Common myeloid progenitor, CD34-positive (primary cell): ENCODE measurements around the gene DOCK3.
A peak's percentile ranks its signal among the peaks of the same experiment; 100 is the strongest.
"Not testable (repeated sequence)": the region's sequence is repeated elsewhere in the genome, so short reads cannot be mapped to it uniquely, and the experiment has no call there.

Experiments used
- CTCF ChIA-PET: fragments of 350-600 bp; sonication (Branson Sonifier 250); formaldehyde crosslinking; loops from one replicate; lab custom pipeline; 2021; ENCODE audit warnings: antibody characterized with exemption; lab: Charles Lee
- POLR2A ChIA-PET: fragments of 350-600 bp; sonication (Branson Sonifier 250); formaldehyde crosslinking; loops from one replicate; lab custom pipeline; 2021; ENCODE audit warnings: antibody characterized with exemption; lab: Charles Lee
- DNase-seq, 3 donors: peaks; one replicate each; pipeline versions ENCODE4 v3.0.0 to v3.0.0-alpha.2; 2013
- H3K27ac ChIP-seq, 2 experiments: 1 replicate in 1 of 2; 2 replicates in 1 of 2; pipeline ENCODE4 v1.7.0; 2013; ENCODE audit warnings: inconsistent platforms in 2 of 2, low read length in 2 of 2, mild to moderate bottlenecking in 2 of 2, low read depth in 1 of 2, moderate library complexity in 1 of 2; ENCODE audit not compliant: severe bottlenecking in 2 of 2, insufficient read depth in 1 of 2, poor library complexity in 1 of 2
- H3K27me3 ChIP-seq, 5 experiments: replicated peaks in 2 of 5; 1 replicate in 3 of 5; 2 replicates in 2 of 5; pipeline versions ENCODE4 v1.6.1 to v1.7.0; 2013; ENCODE audit warnings: low read length in 4 of 5, mild to moderate bottlenecking in 2 of 5, moderate library complexity in 2 of 5, inconsistent platforms in 1 of 5; ENCODE audit not compliant: insufficient read depth in 5 of 5, control insufficient read depth in 4 of 5
- H3K36me3 ChIP-seq, 4 experiments: 1 replicate in 2 of 4; 2 replicates in 2 of 4; pipeline versions ENCODE4 v1.6.1 to v1.7.0; 2013; ENCODE audit warnings: low read length in 3 of 4, control low read depth in 1 of 4, mild to moderate bottlenecking in 1 of 4; ENCODE audit not compliant: control insufficient read depth in 4 of 4, insufficient read depth in 4 of 4
- H3K4me1 ChIP-seq, 4 experiments: 1 replicate in 3 of 4; 2 replicates in 1 of 4; pipeline versions ENCODE4 v1.6.1 to v1.7.1; 2013; ENCODE audit warnings: low read length in 3 of 4, mild to moderate bottlenecking in 3 of 4, control low read depth in 1 of 4, inconsistent platforms in 1 of 4, moderate library complexity in 1 of 4; ENCODE audit not compliant: control insufficient read depth in 4 of 4, insufficient read depth in 4 of 4; ENCODE audit errors: control extremely low read depth in 1 of 4
- H3K4me3 ChIP-seq, 7 experiments: 1 replicate in 4 of 7; 2 replicates in 3 of 7; pipeline versions ENCODE4 v1.5.1 to v1.7.0; 2013; ENCODE audit warnings: mild to moderate bottlenecking in 7 of 7, low read length in 6 of 7, moderate library complexity in 6 of 7, inconsistent platforms in 2 of 7, low read depth in 2 of 7, control low read depth in 1 of 7; ENCODE audit not compliant: insufficient read depth in 4 of 7, control insufficient read depth in 1 of 7; ENCODE audit errors: extremely low read depth in 1 of 7
- H3K9me3 ChIP-seq, 5 experiments: 1 replicate in 4 of 5; 2 replicates in 1 of 5; pipeline versions ENCODE4 v1.6.1 to v1.7.1; 2013; ENCODE audit warnings: low read length in 4 of 5, mild to moderate bottlenecking in 2 of 5, inconsistent platforms in 1 of 5, low read depth in 1 of 5, moderate library complexity in 1 of 5; ENCODE audit not compliant: control insufficient read depth in 4 of 5, insufficient read depth in 2 of 5; ENCODE audit errors: control extremely low read depth in 1 of 5
- WGBS: methylation state at CpG from one replicate; pipeline ENCODE4 v1.1.5; 2013; ENCODE audit not compliant: insufficient coverage; 5-methylcytosine and 5-hydroxymethylcytosine counted together

DOCK3 gene

DNA sequence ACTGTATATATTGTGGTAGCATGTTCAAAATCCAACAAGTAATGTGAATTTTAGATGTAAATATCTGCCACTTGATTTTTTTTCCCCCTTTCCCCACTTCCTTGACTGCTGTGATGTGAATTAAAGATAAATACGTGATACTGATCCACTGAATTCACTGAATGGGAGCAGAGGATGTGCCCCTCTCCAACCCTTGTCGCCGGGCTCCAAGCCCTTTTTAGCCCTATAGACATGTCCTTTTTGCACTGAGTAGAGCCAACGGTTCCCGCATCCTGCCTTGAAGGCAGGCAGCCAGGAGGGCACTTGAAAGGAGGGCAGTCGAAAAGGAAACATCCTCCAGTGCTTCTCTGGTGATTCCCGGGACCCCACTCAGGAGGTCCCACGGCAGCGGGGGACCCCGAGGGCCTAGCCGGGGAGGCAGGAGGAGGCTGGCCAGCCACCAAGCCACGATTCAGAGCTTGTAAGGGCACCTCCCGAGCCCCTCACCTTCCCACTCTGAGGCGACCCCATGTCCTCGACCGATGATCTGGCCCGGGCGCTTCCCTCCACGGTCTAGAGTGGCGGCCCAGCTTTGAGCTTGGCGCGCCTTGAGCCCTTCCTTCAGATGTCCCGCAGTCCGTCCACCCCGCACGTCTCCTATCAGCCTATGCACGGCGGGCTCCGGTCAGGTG is 709.5 kb downstream of the DOCK3 start:
- DNase-seq = no peak
- under 1% methylated on average over 27 of the region's 29 CpGs for WGBS
- peaks cover 5 to 23% (median 14%) of the 10 kb centered on the region in 4 experiments for H3K36me3 ChIP-seq
- no peaks in the 10 kb centered on the region for H3K27me3 ChIP-seq
- H3K27ac ChIP-seq = peak overlapping the region; percentile 99
- ChIA-PET CTCF (interaction anchor here (0.8 to 1.3 kb wide), 2 partner anchors 259 to 570 kb away, joined by 3 read pairs; no protein-coding TSS in a partner anchor), POLR2A (interaction anchor here (0.6 to 1.4 kb wide), 3 partner anchors 101 to 815 kb away, joined by 3 read pairs; no protein-coding TSS in a partner anchor)
- H3K9me3 ChIP-seq = no peaks in the 10 kb centered on the region
- H3K4me3 ChIP-seq = peak overlapping the region; percentile 61 to 97 (median 91)
- peaks cover 14 to 84% (median 71%) of the 10 kb centered on the region in 4 experiments for H3K4me1 ChIP-seq

DNA sequence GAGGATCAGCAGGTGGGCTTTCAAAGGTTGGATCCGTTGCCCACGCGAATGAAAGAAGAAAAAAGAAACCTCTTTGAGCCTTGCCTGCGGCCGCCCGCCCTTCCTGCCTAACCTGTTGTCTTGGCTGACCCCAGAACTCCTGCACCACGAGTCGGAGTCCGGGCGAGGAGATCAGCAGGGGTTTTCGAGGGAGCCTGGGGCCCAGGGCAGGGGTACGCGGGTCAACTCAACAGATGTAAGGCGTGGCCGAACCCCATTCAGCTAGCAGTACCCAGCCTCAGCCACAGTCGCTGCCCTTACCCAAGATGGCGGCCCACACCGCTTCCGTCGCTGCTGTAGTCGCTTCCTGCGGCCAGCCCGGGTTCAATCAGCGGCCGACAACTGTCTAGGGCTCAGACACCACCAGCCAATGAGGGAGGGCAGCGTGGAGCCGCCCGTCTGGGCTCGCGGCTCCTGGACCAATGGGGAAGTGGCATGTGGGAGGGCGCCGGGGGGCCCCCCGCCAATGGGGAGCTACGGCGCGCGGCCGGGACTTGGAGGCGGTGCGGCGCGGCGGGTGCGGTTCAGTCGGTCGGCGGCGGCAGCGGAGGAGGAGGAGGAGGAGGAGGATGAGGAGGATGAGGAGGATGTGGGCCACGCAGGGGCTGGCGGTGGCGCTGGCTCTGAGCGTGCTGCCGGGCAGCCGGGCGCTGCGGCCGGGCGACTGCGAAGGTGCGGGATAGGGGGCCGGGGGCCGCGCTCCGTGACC is 710.2 kb downstream of the DOCK3 start, which contains the start of gene MANF:
Gene MANF, plus strand, starts transcription at position 566 of the 748 bp plus-strand sequence. Its CDS starts 52 bp downstream, at position 618.
- Histone ChIP-seq H3K4me1 (peaks cover 11 to 81% (median 68%) of the 10 kb centered on the region in 4 experiments), H3K27me3 (no peaks in the 10 kb centered on the region), H3K27ac (peak within 1 kb of the TSS; percentile 99), H3K36me3 (peaks cover 5 to 29% (median 16%) of the 10 kb centered on the region in 4 experiments), H3K4me3 (peak within 1 kb of the TSS; percentile 61 to 97 (median 91)), H3K9me3 (no peaks in the 10 kb centered on the region)
- WGBS = under 1% methylated on average over 42 of the region's 65 CpGs
- ChIA-PET POLR2A (interaction anchor here (0.6 to 1.5 kb wide), 7 partner anchors 8 to 816 kb away, joined by 3 to 10 read pairs (median 3); partner anchors contain the start of genes CISH and MAPKAPK3), CTCF (interaction anchor here (0.8 to 1.3 kb wide), 3 partner anchors 50 to 569 kb away, joined by 3 to 5 read pairs (median 3); no protein-coding TSS in a partner anchor)
- DNase-seq = peak; percentile 99 to 100 (median 99)

DNA sequence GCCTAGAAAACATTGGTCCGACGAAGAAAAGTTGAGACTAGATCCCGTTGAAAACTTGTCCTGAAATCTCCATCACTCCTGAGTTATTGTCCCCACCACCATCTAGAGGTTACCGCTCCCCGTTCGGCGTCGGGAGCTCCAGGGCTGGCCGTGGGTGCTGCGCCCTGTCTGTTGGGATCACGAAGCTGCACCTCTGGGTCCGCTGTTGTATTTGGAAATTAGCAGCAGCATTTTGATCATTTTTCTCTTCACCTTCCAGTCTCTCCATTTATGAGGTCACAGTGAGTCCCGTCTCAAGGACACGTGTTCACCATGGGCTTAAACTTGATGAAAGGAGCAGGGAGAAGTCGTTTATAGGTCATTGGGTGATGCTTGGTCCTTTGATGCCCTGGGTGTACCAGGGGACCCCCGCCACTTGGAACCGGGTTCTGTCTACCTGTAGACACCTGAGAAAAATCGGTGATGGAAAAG is 710.9 kb downstream of the DOCK3 start:
- Histone ChIP-seq H3K27ac (peak overlapping the region; percentile 73 to 99), H3K36me3 (peaks cover 5 to 36% (median 17%) of the 10 kb centered on the region in 4 experiments), H3K4me3 (peak overlapping the region; percentile 45 to 97 (median 91)), H3K4me1 (peaks cover 17 to 81% (median 68%) of the 10 kb centered on the region in 4 experiments), H3K27me3 (no peaks in the 10 kb centered on the region), H3K9me3 (no peaks in the 10 kb centered on the region)
- CTCF ChIA-PET = interaction anchor here (0.9 to 1.4 kb wide), 4 partner anchors 8 to 769 kb away, joined by 3 to 5 read pairs (median 4); partner anchors contain the start of gene MAPKAPK3
- POLR2A ChIA-PET = interaction anchor here (0.9 to 1.5 kb wide), 3 partner anchors 9 to 780 kb away, joined by 3 to 10 read pairs (median 6); partner anchors contain the start of gene MAPKAPK3
- no peak for DNase-seq
- WGBS = 12% methylated on average over 11 of the region's 18 CpGs

DNA sequence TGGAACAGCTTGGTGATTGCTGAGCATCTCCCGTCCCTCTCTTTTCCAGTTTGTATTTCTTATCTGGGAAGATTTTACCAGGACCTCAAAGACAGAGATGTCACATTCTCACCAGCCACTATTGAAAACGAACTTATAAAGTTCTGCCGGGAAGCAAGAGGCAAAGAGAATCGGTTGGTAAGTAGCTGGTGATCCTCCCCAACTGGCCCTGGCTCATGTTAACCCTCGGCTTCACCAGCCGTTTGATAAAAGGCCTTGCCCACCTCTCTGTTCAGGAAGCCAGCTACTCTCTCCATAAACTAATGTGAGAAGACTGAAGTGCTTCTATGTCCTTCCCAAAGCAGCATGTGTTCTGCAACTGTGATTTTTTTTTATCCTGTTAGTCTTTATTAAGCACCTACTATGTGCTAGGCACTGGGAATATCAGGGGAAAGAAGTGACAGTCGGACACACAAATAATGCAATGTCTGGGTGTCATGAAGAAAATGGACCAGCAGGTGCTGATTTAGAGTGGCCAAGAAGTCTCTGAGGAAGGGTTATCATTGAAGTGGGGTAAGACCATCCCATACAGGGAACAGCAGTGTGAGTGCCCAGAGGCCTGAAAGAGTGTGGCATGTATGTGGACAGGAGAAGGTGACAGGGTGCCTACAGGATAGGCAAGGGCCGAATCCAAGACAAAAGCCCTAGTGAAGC is 711.6 kb downstream of the DOCK3 start:
- CTCF ChIA-PET = interaction anchor here (0.9 to 1.4 kb wide), 3 partner anchors 9 to 770 kb away, joined by 4 to 5 read pairs (median 4); partner anchors contain the start of gene MAPKAPK3
- H3K27me3 ChIP-seq = no peaks in the 10 kb centered on the region
- POLR2A ChIA-PET = interaction anchor here (1.5 kb wide), 1 partner anchor 780 kb away, joined by 6 read pairs; no protein-coding TSS in a partner anchor
- H3K27ac ChIP-seq = peak overlapping the region; percentile 73 to 99
- WGBS = 85% methylated on average over 6 of the region's 8 CpGs
- peak overlapping the region in 6 of 7 experiments; percentile 77 to 97 (median 92) for H3K4me3 ChIP-seq
- peaks cover 5 to 36% (median 17%) of the 10 kb centered on the region in 4 experiments for H3K36me3 ChIP-seq
- H3K9me3 ChIP-seq = no peaks in the 10 kb centered on the region
- peaks cover 17 to 77% (median 64%) of the 10 kb centered on the region in 4 experiments for H3K4me1 ChIP-seq
- DNase-seq = peak in 1 of 3 donors; percentile 35

DNA sequence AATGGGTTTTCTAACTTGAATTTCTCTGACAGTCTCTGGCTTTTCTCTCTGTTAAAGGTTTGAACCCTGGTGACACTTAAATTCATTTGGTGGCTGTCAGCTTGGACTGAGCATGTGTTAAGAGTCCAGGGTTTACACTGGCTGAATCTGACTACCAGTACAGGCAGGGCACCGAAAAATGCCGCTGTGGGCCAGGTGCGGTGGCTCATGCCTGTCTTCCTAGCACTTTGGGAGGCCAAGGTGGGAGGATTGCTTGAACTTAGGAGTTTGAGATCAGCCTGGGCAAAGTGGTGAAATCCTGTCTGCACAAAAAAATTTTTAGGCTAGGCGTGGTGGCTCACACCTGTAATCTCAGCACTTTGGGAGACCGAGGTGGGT is 712.1 kb downstream of the DOCK3 start:
- POLR2A ChIA-PET = no interaction called here
- no peak for DNase-seq
- WGBS = 98% methylated on average over 4 of the region's 5 CpGs
- Histone ChIP-seq H3K4me3 (peak overlapping the region in 2 of 7 experiments; percentile 93 to 97), H3K27ac (no peak overlapping the region), H3K9me3 (no peaks in the 10 kb centered on the region), H3K36me3 (peaks cover 5 to 36% (median 17%) of the 10 kb centered on the region in 4 experiments), H3K4me1 (peaks cover 17 to 74% (median 61%) of the 10 kb centered on the region in 4 experiments), H3K27me3 (no peaks in the 10 kb centered on the region)
- CTCF ChIA-PET = interaction anchor here (1.4 to 4.3 kb wide), 3 partner anchors 8 to 771 kb away, joined by 4 to 56 read pairs (median 18); partner anchors contain the start of gene MAPKAPK3

DNA sequence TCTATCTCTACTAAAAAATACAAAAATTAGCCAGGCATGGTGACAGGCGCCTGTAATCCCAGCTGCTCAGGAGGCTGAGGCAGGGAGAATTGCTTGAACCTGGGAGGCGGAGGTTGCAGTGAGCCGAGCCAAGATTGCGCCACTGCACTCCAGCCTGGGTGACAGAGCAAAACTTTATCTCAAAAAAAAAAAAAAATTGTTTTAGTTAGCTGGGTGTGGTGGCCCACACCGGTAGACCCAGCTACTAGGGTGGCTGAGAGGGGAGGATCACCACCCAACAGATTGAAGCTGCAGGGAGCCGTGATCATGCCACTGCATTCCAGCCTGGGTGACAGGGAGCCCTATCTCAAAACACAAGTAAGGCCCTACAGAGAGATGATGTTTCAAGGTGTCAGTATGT is 712.6 kb downstream of the DOCK3 start:
- Histone ChIP-seq H3K36me3 (peaks cover 5 to 38% (median 17%) of the 10 kb centered on the region in 4 experiments), H3K4me1 (peaks cover 17 to 74% (median 61%) of the 10 kb centered on the region in 4 experiments), H3K4me3 (peak overlapping the region in 1 of 7 experiments; percentile 97)
- POLR2A ChIA-PET = interaction anchor here (0.6 kb wide), 1 partner anchor 785 kb away, joined by 3 read pairs; no protein-coding TSS in a partner anchor
- H3K27ac ChIP-seq, H3K27me3 ChIP-seq, DNase-seq, H3K9me3 ChIP-seq: not testable (repeated sequence)
- CTCF ChIA-PET = interaction anchor here (0.9 to 4.3 kb wide), 5 partner anchors 8 to 776 kb away, joined by 3 to 56 read pairs (median 4); partner anchors contain the start of genes CISH and MAPKAPK3
- 84% methylated on average over 4 of the region's 6 CpGs for WGBS
